K562 (cell line): Measurements from ENCODE around the gene MYL4. TPM values are rescaled to one million over a fixed set of nuclear protein-coding genes. Genes with fewer than 3 reads are reported as not detected.

Source experiments
- ATAC-seq: fragments of 200-7000 bp; cut with Tn5 transposase; 3 replicates; pipeline ENCODE4 v1.9.1; 2020; ENCODE audit warnings: moderate library complexity
- BruUV-seq: library from RNA; stranded (reverse); fragments of 400-500 nt; replicated peaks from 2 replicates; lab custom pipeline; 2021; lab: Mats Ljungman, UMichigan
- CTCF ChIA-PET: fragments of 300-600 bp; formaldehyde crosslinking; extraction: SDS; loops from one replicate; lab custom pipeline; 2021; ENCODE audit warnings: low intra/inter-chr PET ratio; lab: Yijun Ruan, JAX
- POLR2A ChIA-PET: fragments of 300-600, 350-650 bp; sonication (Branson Sonifier 250); formaldehyde crosslinking; extraction: SDS; loops from one replicate; lab custom pipeline; 2021; ENCODE audit warnings: antibody characterized with exemption, inconsistent platforms; lab: Yijun Ruan, JAX
- DNase-seq, 4 experiments: peaks; one replicate each; pipeline versions ENCODE4 v3.0.0 to v3.0.0-alpha.2; 2011 to 2018; ENCODE audit warnings: low spot score in 3 of 4, mixed read lengths in 3 of 4; ENCODE audit errors: extremely low read depth in 1 of 4
- FAIRE-seq: peaks from 2 replicates; lab custom pipeline; 2011; peaks lifted over from hg19 to GRCh38; lab: Jason Lieb, UNC
- H2AFZ ChIP-seq: 2 replicates; pipeline ENCODE4 v1.6.0; 2011; ENCODE audit warnings: low read depth, low read length, control low read depth, inconsistent platforms
- H3K27ac ChIP-seq: fragments of 200-600 bp; 3 replicates; pipeline ENCODE4 v1.8.0; 2011; ENCODE audit warnings: low read depth, mild to moderate bottlenecking, control low read depth, inconsistent platforms, low read length, moderate library complexity, mixed read lengths; ENCODE audit errors: extremely low read depth
- H3K27me3 ChIP-seq, 2 experiments: fragments of 300-600 bp in 1 of 2; 2 replicates in 1 of 2; 3 replicates in 1 of 2; pipeline versions ENCODE4 v1.6.0 to v1.8.0; 2011; ENCODE audit warnings: inconsistent platforms in 2 of 2, low read length in 2 of 2, mild to moderate bottlenecking in 1 of 2, mixed read lengths in 1 of 2, moderate library complexity in 1 of 2; ENCODE audit not compliant: control insufficient read depth in 2 of 2, insufficient read depth in 2 of 2
- H3K36me3 ChIP-seq: fragments of 300-600 bp; 3 replicates; pipeline ENCODE4 v1.8.0; 2011; ENCODE audit warnings: mild to moderate bottlenecking, low read length, inconsistent platforms; ENCODE audit not compliant: control insufficient read depth, insufficient read depth
- H3K4me1 ChIP-seq, 2 experiments: fragments of 200-600 bp in 1 of 2; replicated peaks in 1 of 2; 2 replicates in 1 of 2; 3 replicates in 1 of 2; pipeline versions ENCODE4 v1.5.1 to v1.8.0; 2011; ENCODE audit warnings: inconsistent platforms in 2 of 2, low read length in 2 of 2, mild to moderate bottlenecking in 1 of 2, mixed read lengths in 1 of 2, moderate library complexity in 1 of 2; ENCODE audit not compliant: control insufficient read depth in 2 of 2, insufficient read depth in 2 of 2
- H3K4me2 ChIP-seq: 2 replicates; pipeline ENCODE4 v1.6.1; 2011; ENCODE audit warnings: low read length, control low read depth, inconsistent platforms, mixed read lengths; ENCODE audit not compliant: insufficient read depth
- H3K4me3 ChIP-seq: fragments of 200-600 bp; sonication (generic), shearing (Covaris generic); 2 replicates; pipeline ENCODE4 v1.5.1; 2016; ENCODE audit warnings: control low read depth, inconsistent platforms
- H3K79me2 ChIP-seq: fragments of 200-600 bp; 3 replicates; pipeline ENCODE4 v1.8.0; 2011; ENCODE audit warnings: low read length, inconsistent platforms; ENCODE audit not compliant: control insufficient read depth, insufficient read depth
- H3K9ac ChIP-seq, 2 experiments: 2 replicates each; pipeline versions ENCODE4 v1.6.0 to v1.6.1; 2011; ENCODE audit warnings: low read depth in 2 of 2, low read length in 2 of 2, control low read depth in 1 of 2, inconsistent platforms in 1 of 2, mild to moderate bottlenecking in 1 of 2, mixed read lengths in 1 of 2; ENCODE audit not compliant: insufficient read depth in 1 of 2
- H3K9me1 ChIP-seq: one replicate; pipeline ENCODE4 v1.6.0; 2011; ENCODE audit warnings: inconsistent platforms, mild to moderate bottlenecking, low read length, moderate library complexity; ENCODE audit not compliant: control insufficient read depth, insufficient read depth
- H3K9me3 ChIP-seq: replicated peaks from 2 replicates; pipeline ENCODE4 v1.5.1; 2011; ENCODE audit warnings: low read depth, low read length, inconsistent platforms; ENCODE audit not compliant: control insufficient read depth, insufficient read depth
- H4K20me1 ChIP-seq: replicated peaks from 2 replicates; pipeline ENCODE4 v1.6.1; 2011; ENCODE audit warnings: low read length, inconsistent platforms, mixed read lengths; ENCODE audit not compliant: control insufficient read depth, insufficient read depth
- ATF4 ChIP-seq: fragments of 450-650 bp; formaldehyde crosslinking; IDR thresholded peaks from 2 replicates; pipeline ENCODE4 v1.4.0; 2022; ENCODE audit warnings: mild to moderate bottlenecking, moderate library complexity
- BRCA1 ChIP-seq, 2 experiments: fragments of 450-650 bp in 1 of 2; sonication (generic) in 1 of 2; formaldehyde crosslinking in 1 of 2; IDR thresholded peaks; 2 replicates each; pipeline versions ENCODE4 v1.5.0 to v1.6.1; 2017 to 2020; ENCODE audit warnings: mild to moderate bottlenecking in 1 of 2, missing genetic modification reagents in 1 of 2
- GATAD2B ChIP-seq: fragments of 450-650 bp; IDR thresholded peaks from 2 replicates; pipeline ENCODE4 v1.6.1; 2017; ENCODE audit warnings: mild to moderate bottlenecking, borderline replicate concordance
- MEF2A ChIP-seq: IDR thresholded peaks from 2 replicates; pipeline ENCODE4 v1.6.1; 2011; ENCODE audit warnings: low read depth, mild to moderate bottlenecking, low read length, moderate library complexity; ENCODE audit not compliant: control insufficient read depth
- NR3C1 ChIP-seq: sonication (generic); formaldehyde crosslinking; IDR thresholded peaks from 2 replicates; pipeline ENCODE4 v1.8.1; 2022; ENCODE audit warnings: missing genetic modification reagents
- NRF1 ChIP-seq, 2 experiments: fragments of 450-650 bp; IDR thresholded peaks in 1 of 2; conservative IDR thresholded peaks in 1 of 2; 2 replicates each; pipeline ENCODE4 v1.6.1; 2014; ENCODE audit warnings: mild to moderate bottlenecking in 2 of 2
- PCBP1 ChIP-seq: fragments of 200-400 bp; formaldehyde crosslinking; IDR thresholded peaks from 2 replicates; pipeline ENCODE4 v1.6.1; 2018; ENCODE audit warnings: mild to moderate bottlenecking, low read depth, low read length; ENCODE audit not compliant: poor library complexity, severe bottlenecking
- RB1 ChIP-seq: fragments of 450-650 bp; IDR thresholded peaks from 2 replicates; pipeline ENCODE4 v1.6.1; 2017; ENCODE audit warnings: low read depth, mild to moderate bottlenecking
- RBM14 ChIP-seq: fragments of 200-400 bp; formaldehyde crosslinking; IDR thresholded peaks from 2 replicates; pipeline ENCODE4 v1.6.1; 2018; ENCODE audit warnings: low read depth, mild to moderate bottlenecking, low read length, moderate library complexity, borderline replicate concordance; ENCODE audit not compliant: insufficient read depth
- TBP ChIP-seq: optimal IDR thresholded peaks from 2 replicates; pipeline ENCODE3; 2011; ENCODE audit warnings: low read depth, low read length, improper control_type of control experiment
- ZNF431 ChIP-seq: sonication (generic); formaldehyde crosslinking; IDR thresholded peaks from 2 replicates; pipeline ENCODE4 v1.8.0; 2022; ENCODE audit warnings: mild to moderate bottlenecking, missing genetic modification reagents
- ZNF639 ChIP-seq, 2 experiments: fragments of 200-800 bp in 1 of 2; sonication (Bioruptor generic) in 1 of 2; sonication (generic) in 1 of 2; formaldehyde crosslinking in 1 of 2; IDR thresholded peaks in 1 of 2; conservative IDR thresholded peaks in 1 of 2; 2 replicates each; pipeline versions ENCODE4 v1.5.0 to v1.6.1; 2016 to 2020; ENCODE audit warnings: missing compliant biosample characterization in 1 of 2, missing genetic modification characterization in 1 of 2, missing genetic modification reagents in 1 of 2
- WGBS: fragments of 100-300 bp; shearing (Covaris generic); methylation state at CpG from one replicate; pipeline ENCODE4 v1.1.6; 2016; ENCODE audit warnings: low coverage, mixed read lengths; ENCODE audit not compliant: insufficient coverage; ENCODE audit errors: missing lambda C conversion rate; 5-methylcytosine and 5-hydroxymethylcytosine counted together
- in situ Hi-C: fragments of 300-500 bp; cut with MboI; formaldehyde crosslinking; loops from 4 replicates; pipeline ENCODE4 v1.15.0; 2018; ENCODE audit warnings: inconsistent platforms, mixed read lengths
- intact Hi-C: fragments of 100-400 bp; cut with micrococcal nuclease; formaldehyde crosslinking; loops from 2 replicates; pipeline ENCODE4 v1.14.2; 2022
- polyA plus RNA-seq, 8 experiments: library from polyadenylated mRNA; depleted of rRNA in 4 of 8; stranded (reverse) in 5 of 8; unstranded in 3 of 8; fragments of >200 nt; fragmentation: Nextera tagmentation in 2 of 8; fragmentation: Illumina TruSeq in 1 of 8; extraction: Ambion mirVana in 2 of 8; extraction: Trizol in 1 of 8; gene quantifications; 2 replicates each; pipeline versions ENCODE4 v1.2.1 to v1.2.3, GENCODE V29; 2011 to 2014; ENCODE audit warnings: inconsistent platforms in 1 of 8, missing spikeins in 1 of 8
- total RNA-seq, 7 experiments: library from RNA; depleted of rRNA in 6 of 7; stranded (reverse); fragments of >200 nt in 6 of 7; fragmentation: Illumina TruSeq in 2 of 7; extraction: Trizol in 2 of 7; gene quantifications; 2 replicates each; pipeline versions ENCODE4 v1.2.1 to v1.2.3, GENCODE V29; 2011 to 2021; ENCODE audit warnings: low replicate concordance in 1 of 7

MYL4 gene
- total and polyA plus RNA-seq, 9 of the 15 experiments (the other 6 are each of a cell fraction or from before 2014, with no cell fraction given) = 117 to 423 (median 221) TPM

DNA sequence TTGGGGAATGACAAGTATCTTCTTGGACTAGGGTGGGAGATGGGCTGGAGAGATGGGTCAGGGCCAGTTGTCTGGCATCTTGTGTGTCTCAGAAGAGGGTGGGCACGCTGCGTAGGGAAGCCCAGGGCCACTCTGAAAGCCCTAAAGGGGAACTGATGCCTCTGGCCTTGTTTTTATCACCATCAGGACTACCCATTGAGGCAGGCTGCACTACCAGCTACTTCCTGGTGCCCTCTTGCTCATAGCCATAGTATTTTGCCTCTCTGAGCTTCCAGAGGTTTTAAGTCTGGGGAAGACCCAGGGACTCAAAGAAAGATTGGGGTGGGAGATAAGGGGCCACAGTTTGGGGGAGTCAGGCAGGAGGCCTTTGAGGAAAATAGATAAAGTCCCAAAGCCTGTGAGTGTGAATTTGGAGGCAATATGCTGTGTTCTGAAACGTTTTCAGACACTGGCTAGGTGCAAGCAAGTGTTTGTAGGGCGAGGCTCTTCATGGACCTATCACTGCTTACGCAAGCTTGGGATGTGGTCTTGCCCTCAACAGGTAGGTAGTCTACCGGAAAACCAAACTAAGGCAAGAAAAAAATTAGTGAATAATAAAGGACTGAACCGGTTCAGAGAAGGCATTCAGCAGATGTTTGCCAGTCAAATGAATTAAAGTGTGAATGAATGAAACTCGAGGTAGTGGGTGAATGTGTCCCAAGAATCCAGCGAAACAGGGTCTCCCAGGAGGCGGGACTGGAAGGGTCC lies 43.8 kb downstream of the MYL4 start (continued):
- TF ChIP-seq MEF2A = no peak
- TF ChIP-seq, all 486 proteins: peak for 7

DNA sequence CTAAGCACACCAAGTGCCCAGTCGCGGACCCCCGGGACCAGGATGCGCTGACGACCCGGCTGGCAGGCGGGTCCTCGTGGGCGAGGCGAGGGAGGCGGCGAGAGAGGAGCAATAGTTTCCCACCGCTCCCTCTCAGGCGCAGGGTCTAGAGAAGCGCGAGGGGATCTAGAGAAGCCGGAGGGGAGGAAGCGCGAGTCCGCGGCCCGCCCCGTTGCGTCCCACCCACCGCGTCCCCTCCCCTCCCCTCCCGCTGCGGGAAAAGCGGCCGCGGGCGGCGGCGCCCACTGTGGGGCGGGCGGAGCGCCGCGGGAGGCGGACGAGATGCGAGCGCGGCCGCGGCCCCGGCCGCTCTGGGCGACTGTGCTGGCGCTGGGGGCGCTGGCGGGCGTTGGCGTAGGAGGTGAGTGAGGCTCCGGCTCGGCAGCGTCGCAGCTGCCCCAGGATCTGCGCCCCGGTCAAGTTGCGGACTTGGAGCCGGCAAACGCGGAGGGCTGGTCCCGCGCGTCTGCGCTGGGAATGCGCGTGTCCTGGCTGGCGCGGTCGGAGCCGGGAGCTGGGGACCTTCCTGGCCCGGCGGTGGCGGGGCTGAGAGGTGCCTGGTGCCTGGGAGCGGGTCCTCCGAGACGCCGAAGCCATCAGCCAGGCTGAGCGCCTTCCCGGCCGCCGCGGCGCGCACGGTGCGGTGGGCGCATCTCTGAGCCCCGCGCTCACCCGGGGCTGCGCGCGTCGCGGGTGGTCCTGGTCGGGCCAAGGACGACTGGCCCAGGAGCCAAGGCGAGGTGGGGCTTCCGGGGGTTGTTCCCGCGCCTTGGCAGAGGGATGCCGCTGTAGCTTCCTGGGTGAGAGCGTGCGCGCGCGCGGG lies 44.6 kb downstream of the MYL4 start, which contains the start of gene ITGB3:
Gene ITGB3, plus strand, starts transcription at position 287 of the 862 bp plus-strand sequence. Its CDS starts 35 bp downstream, at position 322.
- in situ Hi-C loops = no loop called here
- peak within 1 kb of the TSS; percentile 53 to 93; a peak in 3 of 4 replicates for H3K9ac ChIP-seq
- FAIRE-seq = no peak
- TF ChIP-seq PCBP1 (peak; percentile 50), RB1 (peak; percentile 70), GATAD2B (peak; percentile 65; the same call in 1 of the 2 replicates), ATF4 (CRISPR knock-in tag) (no peak), NR3C1 (0 out of 2 replicates have a peak, but pooled peaks have one; percentile 42), RBM14 (0 out of 2 replicates have a peak, but pooled peaks have one; percentile 37), TBP (peak; percentile 45), NRF1 (conservative IDR thresholded peaks at IDR 0.05 in 1 of 2, IDR thresholded peaks at IDR 0.05 in 1 of 2) (peak; percentile 74 to 78), ZNF431 (0 out of 2 replicates have a peak, but pooled peaks have one; percentile 33), ZNF639 (CRISPR knock-in tag; conservative IDR thresholded peaks at IDR 0.05 in 1 of 2, IDR thresholded peaks at IDR 0.05 in 1 of 2) (peak in 1 of 2 experiments; percentile 56; a peak in 1 of 4 replicates), BRCA1 (IDR thresholded peaks at IDR 0.05) (no peak), BRCA1 (CRISPR knock-in tag; IDR thresholded peaks at IDR 0.05) (0 out of 2 replicates have a peak, but pooled peaks have one; percentile 23)

More for the DNA sequence above, 44.6 kb downstream of the MYL4 start, which contains the start of gene ITGB3:
- peak within 1 kb of the TSS; percentile 80 for H3K4me2 ChIP-seq
- WGBS = 6% methylated on average over 34 of the region's 112 CpGs
- no peaks in the 10 kb centered on the region for H3K27me3 ChIP-seq
- peak within 1 kb of the TSS; percentile 57 for H3K4me3 ChIP-seq
- peak within 1 kb of the TSS; percentile 36; the same call in 2 of the 3 replicates for H3K27ac ChIP-seq
- intact Hi-C loops = loop anchor here (1.0 kb wide), 1 partner anchor 62 kb away; no protein-coding TSS in a partner anchor
- H4K20me1 ChIP-seq = no peaks in the 10 kb centered on the region
- H3K9me1 ChIP-seq = no peaks in the 10 kb centered on the region
- no peaks in the 10 kb centered on the region for H3K9me3 ChIP-seq
- no peaks in the 10 kb centered on the region for H3K36me3 ChIP-seq
- no TSS peak for BruUV-seq
- H2AFZ ChIP-seq = peak within 1 kb of the TSS; percentile 96
- ChIA-PET CTCF (interaction anchor here (0.7 kb wide), 1 partner anchor 43 kb away, joined by 3 read pairs; no protein-coding TSS in a partner anchor), POLR2A (interaction anchor here (0.6 to 2.5 kb wide), 3 partner anchors 10 to 35 kb away, joined by 3 to 7 read pairs (median 3); no protein-coding TSS in a partner anchor)
- DNase-seq = peak; percentile 81 to 91 (median 90)
- no peaks in the 10 kb centered on the region for H3K79me2 ChIP-seq
- peaks cover 28 to 34% of the 10 kb centered on the region in 2 experiments for H3K4me1 ChIP-seq
- peak; percentile 98 for ATAC-seq
